ENCODE measurements around the gene IGFALS.

Gene IGFALS

DNA sequence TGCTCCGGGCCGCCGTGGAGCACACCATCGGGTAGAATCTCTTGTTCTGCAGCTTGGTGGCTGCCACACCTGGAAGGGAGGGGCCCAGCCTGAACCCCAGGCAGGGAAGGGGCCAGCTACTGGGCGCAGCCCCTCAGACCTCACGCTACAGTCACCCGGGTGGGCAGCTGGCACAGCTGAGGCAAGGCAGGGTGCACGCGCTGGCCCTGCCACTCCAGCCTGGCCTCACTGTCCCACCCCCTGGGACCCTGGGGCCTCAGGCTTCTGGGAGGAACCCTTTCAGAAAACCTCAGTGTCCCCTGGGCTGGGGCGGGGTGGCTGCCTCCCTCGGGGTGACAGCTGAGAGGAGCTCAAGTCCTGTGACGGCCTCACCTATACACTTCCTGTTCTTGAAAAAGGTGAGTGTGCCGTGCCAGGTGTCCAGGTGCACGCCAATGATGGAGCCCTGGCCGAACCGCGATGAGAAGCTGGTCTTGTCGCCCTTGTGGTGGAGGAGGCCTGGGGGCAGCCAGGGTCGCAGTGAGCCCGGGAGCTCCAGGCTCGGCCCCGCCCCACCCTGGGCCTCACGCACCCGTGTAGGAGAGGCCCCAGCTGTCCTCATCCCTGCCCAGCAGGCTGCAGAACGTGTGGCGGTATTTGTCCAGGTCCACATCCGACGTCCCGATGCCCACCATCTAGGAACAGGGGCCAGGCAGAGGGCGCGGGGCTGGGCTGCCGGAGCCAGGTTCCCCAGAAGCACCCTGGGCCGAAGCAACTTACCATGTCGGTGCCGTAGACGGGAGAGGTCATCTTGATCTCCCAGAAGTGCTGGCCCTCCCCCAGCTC, 15.9 kb downstream of the IGFALS start:
- in situ Hi-C loops (cut with HindIII; ENCODE audit: low sequenced_read_pairs), result no loop called here

DNA sequence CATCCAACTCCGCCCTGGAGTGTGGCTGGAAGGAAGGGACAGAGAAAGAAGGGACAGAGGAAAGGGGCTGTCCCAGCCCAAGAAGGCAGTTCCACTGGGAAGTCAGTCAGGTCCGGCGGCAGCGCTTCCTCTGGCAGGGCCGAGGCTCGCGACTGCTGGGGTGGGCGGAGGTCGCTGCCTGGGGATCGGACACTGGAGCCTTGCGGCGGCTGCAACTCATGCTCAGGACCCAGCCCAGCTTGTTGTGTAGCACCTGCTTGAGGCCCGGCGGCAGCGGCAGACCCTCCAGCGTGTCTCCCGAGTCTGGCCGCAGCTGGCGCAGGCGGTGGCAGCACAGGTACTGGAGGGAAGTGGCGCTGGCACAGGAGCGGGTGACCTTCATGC, 16.5 kb downstream of the IGFALS start:
- in situ Hi-C loops (cut with HindIII; ENCODE audit: low sequenced_read_pairs), result no loop called here

DNA sequence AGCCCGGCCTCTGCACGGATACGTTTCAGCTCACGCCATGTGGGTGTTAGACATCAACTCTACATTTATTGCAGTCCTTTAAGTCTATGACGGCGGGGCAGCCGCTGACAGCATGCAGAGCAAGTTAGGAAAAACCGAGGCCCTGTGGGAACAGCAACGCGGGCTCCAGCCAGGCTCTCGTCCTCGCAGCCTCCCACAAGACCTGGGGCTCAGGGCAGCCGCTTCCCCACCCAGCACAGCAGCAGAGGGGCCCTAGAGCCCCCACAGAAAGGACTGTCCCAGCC, 16.9 kb downstream of the IGFALS start:
- in situ Hi-C loops (cut with HindIII; ENCODE audit: low sequenced_read_pairs), result no loop called here

DNA sequence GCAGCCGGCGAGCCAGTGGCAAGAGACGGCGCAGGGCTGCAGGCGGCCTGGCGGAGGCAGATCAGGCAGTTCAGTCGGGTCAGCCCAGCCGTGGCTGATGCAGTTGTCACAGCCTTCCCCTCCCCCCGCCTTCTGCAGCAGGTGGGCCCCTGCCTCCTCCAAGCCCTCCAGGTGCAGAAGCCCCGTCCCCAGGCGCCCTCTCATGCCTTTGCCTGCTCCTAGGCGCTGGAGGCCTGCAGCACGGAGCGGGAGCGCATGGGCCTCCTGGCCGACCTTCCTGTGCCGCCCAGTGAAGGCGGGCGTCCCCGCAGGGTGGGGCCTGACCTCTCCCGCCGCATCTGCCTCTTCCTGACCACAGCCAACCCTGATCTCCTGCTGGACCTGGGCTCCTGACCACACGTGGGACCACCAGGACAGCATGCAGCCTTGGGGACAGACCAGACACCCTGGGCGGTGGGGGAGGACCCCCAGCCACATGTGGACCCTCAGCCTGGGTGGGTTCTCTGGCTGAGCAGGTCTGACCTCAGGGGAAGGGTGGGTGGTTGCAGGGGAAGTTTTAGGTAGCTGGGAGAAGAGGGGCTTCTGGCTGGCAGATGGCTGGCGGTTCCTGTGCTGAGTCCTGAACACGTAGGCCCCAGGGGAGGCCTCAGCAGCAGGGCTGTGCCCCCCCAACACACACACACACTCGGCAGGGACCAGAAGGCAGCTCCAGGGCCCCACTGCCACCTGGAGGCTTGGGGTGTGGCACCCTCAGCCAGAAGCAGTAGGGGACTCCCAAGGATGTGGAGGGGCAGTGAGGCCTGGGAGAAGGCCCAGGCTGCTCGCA, 17.4 kb downstream of the IGFALS start:
- in situ Hi-C loops (cut with HindIII; ENCODE audit: low sequenced_read_pairs), result no loop called here

DNA sequence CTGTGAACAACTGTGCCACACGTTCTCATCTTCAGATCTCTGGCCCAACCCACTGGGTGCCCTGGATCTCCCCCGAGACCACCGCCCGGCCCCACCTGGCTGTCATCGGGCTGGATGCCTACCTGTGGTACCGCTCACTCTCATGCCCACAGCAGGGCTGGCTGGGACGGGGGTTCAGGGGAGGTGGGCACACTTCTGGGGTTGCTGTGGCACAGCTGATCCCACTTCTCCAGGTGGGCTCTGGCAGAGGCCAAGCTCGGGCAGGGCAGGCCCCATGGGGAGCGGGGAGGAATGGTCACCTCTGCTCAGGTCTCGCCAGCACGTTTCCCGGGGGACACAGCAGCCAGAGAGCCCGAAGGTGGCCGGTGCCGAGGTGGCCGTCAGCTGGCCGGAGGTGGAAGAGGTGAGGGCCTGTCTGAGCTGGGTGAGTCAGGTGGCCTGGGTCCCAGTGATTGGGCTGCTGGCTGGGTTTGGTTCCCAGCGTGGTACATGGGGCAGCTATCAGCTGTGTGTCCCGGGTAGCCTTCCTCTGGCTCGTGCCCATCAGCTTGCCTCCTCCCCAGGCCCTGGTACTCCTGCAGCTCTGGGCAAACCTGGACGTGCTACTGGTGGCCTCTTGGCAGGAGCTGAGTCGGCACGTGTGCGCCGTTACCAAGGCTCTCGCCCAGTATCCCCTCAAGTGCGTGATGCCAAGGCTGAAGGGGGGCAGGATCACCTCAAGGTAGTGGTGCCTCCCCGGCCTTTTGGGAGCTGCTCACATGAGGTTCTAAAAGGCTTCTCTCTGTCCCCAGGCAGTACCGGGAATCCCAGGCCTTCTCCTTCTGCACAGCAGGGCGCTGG, 18.3 kb downstream of the IGFALS start:
- in situ Hi-C loops (cut with HindIII; ENCODE audit: low sequenced_read_pairs), result no loop called here

DNA sequence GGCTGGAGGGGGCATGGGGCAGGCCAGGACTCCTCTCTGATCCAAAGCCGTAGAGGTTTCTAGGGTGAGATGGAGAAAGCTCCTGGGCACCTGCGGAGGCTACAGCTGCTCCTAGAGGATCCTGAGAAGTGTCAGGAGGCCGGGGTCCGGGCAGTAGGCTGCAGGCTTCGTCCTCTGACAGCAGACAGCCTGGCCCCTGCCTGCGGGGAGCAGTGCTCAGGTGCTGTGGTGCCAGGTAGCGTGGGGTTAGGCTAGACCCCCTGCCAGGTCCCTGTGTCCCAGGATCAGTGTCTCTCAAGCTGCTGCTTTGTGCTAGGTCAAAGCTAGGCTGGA, 19.1 kb downstream of the IGFALS start:
- in situ Hi-C loops (cut with HindIII; ENCODE audit: low sequenced_read_pairs), result no loop called here

DNA sequence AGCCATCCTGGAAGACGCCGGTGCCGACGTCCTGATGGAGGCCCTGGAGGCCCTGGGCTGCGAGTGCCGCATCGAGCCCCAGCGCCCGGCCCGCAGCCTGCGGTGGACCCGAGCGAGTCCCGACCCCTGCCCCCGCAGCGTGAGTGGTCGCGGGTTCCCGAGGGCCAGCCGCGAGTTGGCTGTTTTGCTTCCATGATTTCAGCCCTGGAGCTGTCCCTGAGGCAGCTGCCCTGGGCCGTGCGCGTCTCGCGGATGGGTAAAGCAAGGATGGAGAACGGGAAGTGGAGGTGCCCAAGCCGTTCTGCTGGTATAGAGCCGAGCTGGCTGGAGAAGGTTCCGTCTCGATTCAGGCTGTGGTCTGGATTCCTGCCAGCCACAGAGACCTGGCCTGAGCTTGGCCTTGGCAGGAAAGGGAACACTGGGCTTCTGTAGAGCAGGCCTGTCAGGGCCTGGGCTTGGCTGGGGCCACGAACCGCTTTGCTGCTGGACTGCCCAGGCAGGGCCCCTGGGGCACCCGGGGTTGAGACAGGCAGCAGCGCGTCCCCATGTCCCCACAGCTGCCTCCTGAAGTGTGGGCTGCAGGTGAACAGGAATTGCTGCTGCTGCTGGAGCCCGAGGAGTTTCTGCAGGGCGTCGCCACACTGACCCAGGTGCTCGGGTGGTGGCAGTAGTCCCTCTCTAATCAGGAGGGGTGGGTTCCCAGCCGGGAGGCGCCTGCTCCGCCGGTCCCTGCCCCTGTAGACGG, 19.6 kb downstream of the IGFALS start:
- in situ Hi-C loops (cut with HindIII; ENCODE audit: low sequenced_read_pairs), result no loop called here

DNA sequence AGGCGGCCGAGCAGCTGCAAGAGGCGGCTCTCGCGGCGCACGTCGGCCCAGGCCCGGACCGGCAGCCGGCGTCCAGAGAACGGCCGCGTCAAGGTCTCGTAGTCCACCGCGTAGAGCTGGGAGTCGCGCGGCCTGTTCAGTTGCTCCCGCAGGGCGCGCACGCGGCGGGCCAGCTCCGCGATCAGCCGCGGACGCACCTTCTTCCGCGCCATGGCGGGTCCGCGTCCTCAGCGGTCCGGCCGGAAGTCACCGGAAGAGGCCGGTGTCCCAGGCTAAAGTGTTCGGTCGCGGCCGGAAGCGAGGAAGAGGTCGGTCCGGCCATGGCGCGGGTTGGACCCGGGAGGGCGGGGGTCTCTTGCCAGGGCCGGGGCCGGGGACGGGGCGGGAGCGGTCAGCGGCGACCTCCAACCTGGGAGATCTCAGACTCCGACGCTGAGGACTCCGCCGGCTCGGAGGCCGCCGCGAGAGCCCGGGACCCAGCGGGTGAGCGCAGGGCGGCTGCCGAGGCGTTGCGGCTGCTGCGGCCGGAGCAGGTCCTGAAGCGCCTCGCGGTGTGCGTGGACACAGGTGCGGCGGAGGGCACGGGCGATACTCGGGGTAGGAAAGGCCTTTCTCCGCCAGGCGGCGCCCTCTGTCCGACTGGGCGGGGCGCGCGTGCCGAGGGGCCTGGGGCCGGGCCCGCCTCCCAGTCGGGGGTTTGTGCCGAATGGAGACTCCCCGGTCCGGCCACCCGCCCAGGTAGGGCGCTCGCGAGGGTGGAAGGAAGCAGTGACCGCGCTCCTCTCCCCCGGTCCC, 20.4 kb downstream of the IGFALS start, which contains the start of gene MRPS34:
Gene MRPS34 (minus strand): TSS at position 227 of the 795 bp plus-strand sequence. CDS start 15 bp downstream, at position 212.
- in situ Hi-C loops (cut with HindIII; ENCODE audit: low sequenced_read_pairs), result no loop called here

DNA sequence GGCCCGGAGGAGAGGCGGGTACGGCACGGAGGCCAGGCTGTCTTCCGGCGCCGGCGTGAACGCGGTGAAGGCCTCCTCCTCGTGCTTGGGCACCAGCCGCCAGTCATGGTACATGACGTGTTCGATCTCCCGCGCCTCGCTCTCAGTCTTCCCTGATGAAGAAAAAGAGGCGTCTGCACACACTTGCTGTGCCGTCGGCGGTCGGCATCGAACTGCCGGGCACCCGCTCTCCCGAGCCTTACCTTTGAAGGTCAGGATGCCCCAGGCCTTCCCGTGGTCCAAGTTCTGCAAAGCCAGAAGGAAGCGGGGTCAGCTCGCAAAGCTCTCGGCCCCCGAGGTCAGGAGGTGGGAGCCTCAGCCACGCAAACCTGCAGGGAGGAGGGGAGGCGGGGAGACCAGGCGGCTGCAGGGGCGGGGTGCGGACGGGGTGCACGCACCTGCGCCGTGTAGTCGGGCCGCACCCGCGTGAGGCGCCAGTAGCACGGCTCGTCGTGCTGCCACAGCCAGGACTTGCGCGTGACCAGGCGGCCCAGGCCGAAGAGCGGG, 21.1 kb downstream of the IGFALS start, which contains the start of gene EME2:
Gene EME2 (plus strand): TSS at position 449 of the 546 bp plus-strand sequence. CDS start 418 bp downstream, outside the sequence.
- in situ Hi-C loops (cut with HindIII; ENCODE audit: low sequenced_read_pairs), result no loop called here

DNA sequence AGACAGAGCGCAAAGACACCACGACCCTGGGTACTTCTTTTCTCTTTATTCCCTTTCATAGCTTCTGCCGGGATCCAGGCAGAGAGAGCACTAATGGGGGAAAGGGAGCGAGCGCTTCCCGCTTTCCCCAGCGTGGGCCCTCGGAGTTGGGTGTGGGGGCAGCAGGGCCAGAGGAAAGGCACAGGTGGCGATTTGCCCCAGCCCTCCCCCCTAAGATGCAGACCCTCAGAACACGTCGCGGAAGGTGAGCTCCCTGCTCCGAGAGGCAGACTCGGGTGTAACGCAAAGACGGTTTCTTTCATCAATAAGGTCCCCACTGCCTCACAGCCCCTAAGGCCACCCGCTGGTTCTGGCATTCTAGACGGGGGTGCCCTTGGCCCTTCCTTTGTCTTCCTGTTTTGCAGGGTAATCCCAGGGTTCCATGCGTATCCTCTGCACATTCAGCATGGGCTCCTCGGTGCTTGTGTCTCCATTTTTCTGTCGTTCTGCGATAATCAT, 21.6 kb downstream of the IGFALS start:
- in situ Hi-C loops (cut with HindIII; ENCODE audit: low sequenced_read_pairs), result no loop called here

DNA sequence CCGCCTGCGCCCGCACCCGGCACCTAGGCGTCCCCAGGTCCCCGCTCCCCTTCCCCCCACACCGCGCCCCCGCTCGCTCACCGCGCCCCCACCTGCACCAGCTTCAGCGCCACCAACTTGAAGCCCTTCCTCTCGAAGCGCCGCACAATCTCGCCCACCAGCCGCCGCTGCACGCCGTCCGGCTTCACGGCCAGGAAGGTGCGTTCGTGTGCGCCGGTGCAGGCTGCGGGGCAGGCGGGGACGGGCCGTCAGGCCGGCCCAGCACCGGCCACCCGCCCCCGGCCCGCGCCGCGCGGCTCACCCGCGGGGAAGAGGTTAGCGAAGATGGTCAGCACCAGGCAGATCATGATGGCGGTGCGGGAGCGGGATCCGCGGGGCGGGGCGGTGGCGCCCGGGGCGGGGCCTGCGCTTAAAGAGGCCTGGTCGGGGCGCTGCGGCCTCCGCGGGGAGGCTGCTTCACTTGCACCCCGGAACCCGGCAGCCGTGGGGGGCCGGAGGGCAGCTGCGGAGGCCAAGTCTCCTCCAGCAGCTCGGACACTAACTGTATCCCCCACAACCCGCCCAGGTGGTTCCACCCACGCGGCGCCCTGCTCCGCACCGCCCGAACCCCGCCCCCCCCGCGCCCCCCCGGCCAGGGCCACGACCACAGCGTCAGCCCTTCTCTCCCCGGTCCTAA, 22.2 kb downstream of the IGFALS start, which contains the start of gene NME3:
Gene NME3 (minus strand): TSS at position 356 of the 676 bp plus-strand sequence. CDS start 9 bp downstream, at position 347.
- in situ Hi-C loops (cut with HindIII; ENCODE audit: low sequenced_read_pairs), result no loop called here

DNA sequence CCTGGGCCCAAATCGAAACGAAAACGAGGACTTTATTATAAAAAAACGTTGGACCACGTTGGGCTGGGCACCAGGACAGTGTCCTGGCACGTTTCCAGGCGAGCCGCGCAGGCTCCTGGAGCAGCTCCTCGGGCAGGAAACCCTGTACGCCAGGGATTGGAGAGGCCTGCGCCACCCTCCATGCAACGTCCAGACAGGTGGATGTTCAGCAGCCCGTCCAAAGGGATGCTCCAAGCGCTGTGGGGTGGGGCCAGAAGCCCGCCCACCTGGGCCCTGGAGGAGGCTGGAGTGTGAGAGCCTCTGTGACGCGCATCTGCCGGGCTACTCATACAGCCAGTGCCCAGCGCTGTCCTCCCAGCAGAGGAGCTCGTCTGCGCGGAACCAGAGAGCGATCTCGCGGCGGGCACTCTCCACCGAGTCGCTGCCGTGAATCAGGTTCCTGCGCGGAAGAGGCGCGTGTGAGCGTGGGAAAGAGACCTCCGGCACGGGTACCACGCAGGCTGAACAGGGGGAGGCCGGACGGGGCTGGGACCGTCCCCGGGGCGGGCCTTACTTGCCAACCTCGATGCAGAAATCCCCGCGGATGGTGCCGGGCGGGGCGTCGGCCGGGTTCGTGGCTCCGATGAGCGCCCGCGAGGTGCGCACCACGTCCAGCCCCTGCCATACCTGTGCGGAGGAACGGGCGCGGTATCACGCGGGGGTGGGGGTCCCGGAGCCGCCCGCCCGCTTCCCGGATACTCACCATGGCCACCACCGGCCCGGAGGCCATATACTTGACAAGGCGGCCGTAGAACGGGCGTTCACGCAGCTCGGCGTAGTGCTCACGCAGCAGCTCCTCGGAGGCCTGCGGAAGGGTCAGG, 22.9 kb downstream of the IGFALS start:
- in situ Hi-C loops (cut with HindIII; ENCODE audit: low sequenced_read_pairs), result no loop called here

DNA sequence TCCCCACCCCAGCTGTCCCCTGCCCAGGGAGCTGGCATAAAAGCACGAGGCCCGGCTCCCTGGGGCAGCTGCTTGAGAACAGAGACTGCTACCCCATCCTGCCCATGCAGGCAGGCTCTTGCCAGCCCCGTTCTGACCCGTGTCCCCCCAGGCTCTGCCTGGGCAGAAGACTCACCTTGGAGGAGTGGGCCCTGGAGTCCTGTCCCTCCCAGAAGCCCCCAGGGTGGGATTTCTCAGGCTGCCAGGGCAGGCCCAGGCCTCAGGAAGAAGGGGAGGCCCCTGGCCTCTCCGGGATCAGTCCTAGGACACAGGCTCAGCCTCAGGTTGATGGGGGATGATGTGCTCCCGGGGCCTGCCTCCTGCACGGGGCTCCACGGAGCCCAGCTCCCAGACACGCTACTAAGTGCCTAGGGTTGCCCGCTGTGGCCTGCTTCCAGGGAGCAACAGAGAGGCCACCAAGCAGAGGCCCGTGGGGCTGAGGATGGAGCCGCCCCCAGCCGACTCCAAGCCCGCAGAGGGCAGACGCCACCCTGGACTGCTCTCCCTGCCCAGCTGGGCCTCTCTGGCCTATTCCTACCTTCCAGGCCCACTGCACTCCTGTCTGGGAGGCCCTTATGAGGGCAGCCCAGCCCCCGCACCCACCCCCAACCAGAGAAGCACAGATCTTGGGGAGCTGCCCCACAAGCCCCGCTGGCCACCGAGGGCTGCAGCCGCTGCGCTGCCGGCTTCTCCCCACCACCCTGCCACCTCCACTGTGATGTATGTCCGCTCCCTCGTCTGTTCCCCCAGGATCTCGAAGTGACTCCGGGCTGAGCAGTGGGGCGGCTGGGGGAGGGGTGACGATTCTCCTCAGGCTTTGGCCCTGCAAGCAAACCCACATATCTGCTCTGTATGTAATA, 23.9 kb downstream of the IGFALS start:
- in situ Hi-C loops (cut with HindIII; ENCODE audit: low sequenced_read_pairs), result no loop called here

DNA sequence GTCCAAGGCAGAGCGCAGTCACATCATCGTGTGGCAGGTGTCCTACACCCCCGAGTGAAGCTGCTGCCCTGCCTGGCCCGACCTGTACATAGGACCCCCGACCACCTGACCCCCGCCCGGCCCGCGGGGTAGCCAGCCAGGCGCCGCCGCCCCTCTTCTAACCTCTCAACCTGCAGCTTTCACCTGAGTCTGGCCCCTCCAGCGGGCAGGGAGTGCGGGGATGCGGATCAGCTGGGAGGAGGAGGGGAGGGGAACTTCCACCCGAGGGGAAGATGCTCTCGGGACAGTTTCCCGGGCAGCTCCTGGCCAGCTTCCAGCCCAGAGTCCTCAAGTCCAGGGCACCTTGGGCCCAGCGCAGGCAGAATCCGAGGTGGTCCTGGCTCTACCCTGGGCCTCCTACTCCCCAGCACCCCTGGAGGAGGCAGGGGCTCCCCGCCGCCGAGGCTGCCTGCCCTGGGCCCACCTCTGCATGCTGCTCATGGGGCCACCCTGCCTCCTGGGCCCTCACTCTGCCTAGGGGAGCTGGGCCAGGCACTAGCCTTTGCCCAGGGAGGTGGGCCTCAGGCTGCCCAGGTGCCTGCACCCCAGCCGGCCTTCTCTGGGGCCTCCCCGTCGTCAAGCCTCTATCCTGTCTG, 24.6 kb downstream of the IGFALS start:
- in situ Hi-C loops (cut with HindIII; ENCODE audit: low sequenced_read_pairs), result no loop called here

DNA sequence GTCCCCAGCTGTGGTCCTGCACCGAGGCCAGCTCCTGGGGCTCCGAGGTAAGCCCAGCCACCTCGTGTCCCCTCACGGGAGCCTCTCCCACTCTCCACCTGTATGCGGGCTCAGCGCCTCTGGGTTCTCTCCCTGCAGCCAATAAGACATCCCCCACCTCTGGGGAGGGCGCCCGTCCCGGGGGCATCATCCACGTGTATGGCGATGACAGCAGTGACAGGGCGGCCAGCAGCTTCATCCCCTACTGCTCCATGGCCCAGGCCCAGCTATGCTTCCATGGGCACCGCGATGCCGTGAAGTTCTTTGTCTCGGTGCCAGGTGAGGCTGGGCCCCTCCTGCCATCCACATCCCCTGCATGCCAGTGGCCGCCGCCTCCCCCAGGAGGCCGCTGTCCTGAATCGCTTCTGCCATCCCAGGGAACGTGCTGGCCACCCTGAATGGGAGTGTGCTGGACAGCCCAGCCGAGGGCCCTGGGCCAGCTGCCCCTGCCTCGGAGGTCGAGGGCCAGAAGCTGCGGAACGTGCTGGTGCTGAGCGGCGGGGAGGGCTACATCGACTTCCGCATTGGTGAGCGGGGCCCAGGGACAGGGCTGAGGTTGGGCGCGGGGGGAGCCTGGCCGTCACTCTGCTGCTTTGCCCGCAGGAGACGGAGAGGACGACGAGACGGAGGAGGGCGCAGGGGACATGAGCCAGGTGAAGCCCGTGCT, 25.3 kb downstream of the IGFALS start:
- in situ Hi-C loops (cut with HindIII; ENCODE audit: low sequenced_read_pairs), result no loop called here

Measured in DLD1 (cell line).